Tibial nerve (tissue), 4 donors: Measurements from ENCODE around the gene KEL.

Experiments
- EP300 ChIP-seq, 2 donors: sonication (generic); formaldehyde crosslinking; IDR thresholded peaks; one replicate each; pipeline ENCODE4 v1.6.1; 2017; ENCODE audit warnings: antibody characterized with exemption in 2 of 2, mild to moderate bottlenecking in 1 of 2
- POLR2A ChIP-seq, 2 donors: fragments of 450-650 bp; IDR thresholded peaks; one replicate each; pipeline ENCODE4 v1.6.1; 2017; ENCODE audit warnings: antibody characterized with exemption in 2 of 2, mild to moderate bottlenecking in 2 of 2, moderate library complexity in 2 of 2
- TF ChIP-seq, protein P1 (sequence below), 5 experiments: fragments of 200-600 bp in 3 of 5; fragments of 450-650 bp in 2 of 5; sonication (generic) in 3 of 5; IDR thresholded peaks; one replicate each; pipeline ENCODE4 v1.5.1; 2016 to 2019; ENCODE audit warnings: antibody characterized with exemption in 5 of 5, mild to moderate bottlenecking in 3 of 5, moderate library complexity in 2 of 5

DNA sequence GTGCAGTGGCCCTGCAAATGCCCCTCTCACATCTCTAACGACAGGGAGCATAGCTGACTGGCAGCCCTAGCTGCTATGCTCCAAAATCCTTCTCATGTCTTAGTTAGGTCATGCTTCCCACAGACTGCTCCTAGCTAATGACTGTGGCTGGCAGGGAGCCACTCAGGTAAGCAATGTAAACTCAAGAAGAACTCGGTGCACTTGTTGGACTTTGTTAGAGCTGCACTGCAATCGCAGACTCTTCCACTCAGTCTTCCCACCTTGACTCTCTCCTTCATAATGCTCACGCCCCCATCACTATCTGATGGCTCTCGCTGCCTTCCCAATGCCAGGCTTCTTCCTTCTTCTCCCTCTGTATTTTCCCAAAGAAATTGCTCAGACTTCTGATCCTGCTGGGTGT lies 40.7 kb upstream of the KEL start:
- TF ChIP-seq, protein P1, sequence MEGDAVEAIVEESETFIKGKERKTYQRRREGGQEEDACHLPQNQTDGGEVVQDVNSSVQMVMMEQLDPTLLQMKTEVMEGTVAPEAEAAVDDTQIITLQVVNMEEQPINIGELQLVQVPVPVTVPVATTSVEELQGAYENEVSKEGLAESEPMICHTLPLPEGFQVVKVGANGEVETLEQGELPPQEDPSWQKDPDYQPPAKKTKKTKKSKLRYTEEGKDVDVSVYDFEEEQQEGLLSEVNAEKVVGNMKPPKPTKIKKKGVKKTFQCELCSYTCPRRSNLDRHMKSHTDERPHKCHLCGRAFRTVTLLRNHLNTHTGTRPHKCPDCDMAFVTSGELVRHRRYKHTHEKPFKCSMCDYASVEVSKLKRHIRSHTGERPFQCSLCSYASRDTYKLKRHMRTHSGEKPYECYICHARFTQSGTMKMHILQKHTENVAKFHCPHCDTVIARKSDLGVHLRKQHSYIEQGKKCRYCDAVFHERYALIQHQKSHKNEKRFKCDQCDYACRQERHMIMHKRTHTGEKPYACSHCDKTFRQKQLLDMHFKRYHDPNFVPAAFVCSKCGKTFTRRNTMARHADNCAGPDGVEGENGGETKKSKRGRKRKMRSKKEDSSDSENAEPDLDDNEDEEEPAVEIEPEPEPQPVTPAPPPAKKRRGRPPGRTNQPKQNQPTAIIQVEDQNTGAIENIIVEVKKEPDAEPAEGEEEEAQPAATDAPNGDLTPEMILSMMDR (IDR thresholded peaks at IDR 0.05) = no peak
- TF ChIP-seq POLR2A (IDR thresholded peaks at IDR 0.05) (no peak), EP300 (IDR thresholded peaks at IDR 0.05) (no peak)
